GM12878 (cell line): ENCODE results near the gene PALD1. TPM values are rescaled to one million over a fixed set of nuclear protein-coding genes. Genes with fewer than 3 reads are reported as not detected.

Experiments used
- ATAC-seq: fragments of 200-7000 bp; cut with Tn5 transposase; 3 replicates; pipeline ENCODE4 v1.9.1; 2020; ENCODE audit warnings: mild to moderate bottlenecking, moderate library complexity
- BruUV-seq: library from RNA; stranded (reverse); fragments of 400-500 nt; replicated peaks from 2 replicates; lab custom pipeline; 2021; lab: Mats Ljungman, UMichigan
- CTCF ChIA-PET: fragments of 300-600 bp; sonication (Branson Sonifier 250); formaldehyde crosslinking; extraction: SDS; loops from one replicate; lab custom pipeline; 2021; ENCODE audit warnings: inconsistent platforms; lab: Yijun Ruan, JAX
- POLR2A ChIA-PET: fragments of 350-600 bp; formaldehyde crosslinking; extraction: SDS; loops from one replicate; lab custom pipeline; 2021; ENCODE audit warnings: inconsistent platforms; lab: Charles Lee
- RAD21 ChIA-PET: fragments of 300-600 bp; sonication (Branson Sonifier 250); formaldehyde crosslinking; loops from one replicate; lab custom pipeline; 2023; ENCODE audit warnings: antibody characterized with exemption; ENCODE audit not compliant: unreplicated experiment; lab: Charles Lee
- SMC1A ChIA-PET: fragments of 300-600 bp; sonication (Branson Sonifier 250); formaldehyde crosslinking; loops from one replicate; lab custom pipeline; 2023; ENCODE audit not compliant: unreplicated experiment, uncharacterized antibody; lab: Charles Lee
- DNase-seq: peaks from one replicate; pipeline ENCODE4 v3.0.0-alpha.2; 2011; ENCODE audit warnings: low read depth, low spot score
- FAIRE-seq: peaks from 3 replicates; lab custom pipeline; 2011; peaks lifted over from hg19 to GRCh38; lab: Jason Lieb, UNC
- H2AFZ ChIP-seq: 2 replicates; pipeline ENCODE4 v1.6.0; 2011; ENCODE audit warnings: low read depth, low read length, control low read depth; ENCODE audit not compliant: control insufficient read depth
- H3K27ac ChIP-seq: 2 replicates; pipeline ENCODE4 v1.5.1; 2011; ENCODE audit warnings: control low read depth; ENCODE audit not compliant: control insufficient read depth, insufficient read depth
- H3K27me3 ChIP-seq, 2 experiments: replicated peaks in 1 of 2; 2 replicates each; pipeline versions ENCODE4 v1.6.0 to v1.6.1; 2011; ENCODE audit warnings: low read length in 1 of 2; ENCODE audit not compliant: control insufficient read depth in 2 of 2, insufficient read depth in 2 of 2
- H3K36me3 ChIP-seq, 2 experiments: 2 replicates each; pipeline ENCODE4 v1.5.1; 2011; ENCODE audit warnings: low read length in 1 of 2; ENCODE audit not compliant: control insufficient read depth in 2 of 2, insufficient read depth in 2 of 2
- H3K4me1 ChIP-seq: 2 replicates; pipeline ENCODE4 v1.6.1; 2011; ENCODE audit warnings: mild to moderate bottlenecking, low read length, moderate library complexity, mixed read lengths; ENCODE audit not compliant: control insufficient read depth, insufficient read depth
- H3K4me2 ChIP-seq: 2 replicates; pipeline ENCODE4 v1.6.0; 2011; ENCODE audit warnings: control low read depth; ENCODE audit not compliant: control insufficient read depth, insufficient read depth
- H3K4me3 ChIP-seq: fragments of 200-600 bp; sonication (generic); 2 replicates; pipeline ENCODE4 v1.5.1; 2016
- H3K79me2 ChIP-seq: 2 replicates; pipeline ENCODE4 v1.6.0; 2011; ENCODE audit warnings: low read length; ENCODE audit not compliant: control insufficient read depth, insufficient read depth
- H3K9ac ChIP-seq: 2 replicates; pipeline ENCODE4 v1.8.0; 2011; ENCODE audit warnings: low read length, control low read depth, mixed read lengths; ENCODE audit not compliant: control insufficient read depth, insufficient read depth
- H3K9me3 ChIP-seq: replicated peaks from 3 replicates; pipeline ENCODE4 v1.5.1; 2011; ENCODE audit warnings: mild to moderate bottlenecking, low read length; ENCODE audit not compliant: control insufficient read depth, insufficient read depth
- H4K20me1 ChIP-seq: 2 replicates; pipeline ENCODE4 v1.6.0; 2011; ENCODE audit not compliant: control insufficient read depth, insufficient read depth
- BHLHE40 ChIP-seq, 2 experiments: fragments of 450-650 bp in 1 of 2; IDR thresholded peaks; 2 replicates each; pipeline ENCODE4 v1.6.1; 2011 to 2017; ENCODE audit warnings: low read depth in 2 of 2, borderline replicate concordance in 1 of 2, improper control_type of control experiment in 1 of 2, low read length in 1 of 2, mild to moderate bottlenecking in 1 of 2
- CREB1 ChIP-seq: IDR thresholded peaks from 2 replicates; pipeline ENCODE4 v1.6.1; 2012; ENCODE audit warnings: low read depth, mild to moderate bottlenecking, inconsistent platforms
- EED ChIP-seq: sonication (generic); IDR thresholded peaks from 2 replicates; pipeline ENCODE4 v1.6.1; 2016; ENCODE audit warnings: antibody characterized with exemption, low read depth
- ETV6 ChIP-seq, 2 experiments: fragments of 450-650 bp in 1 of 2; IDR thresholded peaks in 1 of 2; conservative IDR thresholded peaks in 1 of 2; 2 replicates each; pipeline ENCODE4 v1.6.1; 2014; ENCODE audit warnings: antibody characterized with exemption in 1 of 2, borderline replicate concordance in 1 of 2, low read depth in 1 of 2, mild to moderate bottlenecking in 1 of 2, moderate library complexity in 1 of 2
- FOS ChIP-seq: IDR thresholded peaks from 3 replicates; pipeline ENCODE4 v1.6.1; 2011; ENCODE audit warnings: borderline replicate concordance; ENCODE audit not compliant: insufficient read length; ENCODE audit errors: extremely low read depth
- GATAD2B ChIP-seq: fragments of 450-650 bp; conservative IDR thresholded peaks from 2 replicates; pipeline ENCODE4 v1.6.1; 2017; ENCODE audit warnings: low read depth, mild to moderate bottlenecking, moderate library complexity
- IKZF1 ChIP-seq: fragments of 450-650 bp; conservative IDR thresholded peaks from 2 replicates; pipeline ENCODE4 v1.6.1; 2017; ENCODE audit warnings: antibody characterized with exemption, mild to moderate bottlenecking
- IKZF2 ChIP-seq, 2 experiments: fragments of 450-650 bp; IDR thresholded peaks; 2 replicates each; pipeline ENCODE4 v1.6.1; 2017; ENCODE audit warnings: mild to moderate bottlenecking in 2 of 2, moderate library complexity in 2 of 2
- IRF4 ChIP-seq: IDR thresholded peaks from 2 replicates; pipeline ENCODE4 v1.6.1; 2011; ENCODE audit warnings: low read depth, low read length
- MTA2 ChIP-seq: fragments of 450-650 bp; IDR thresholded peaks from 2 replicates; pipeline ENCODE4 v1.6.1; 2016; ENCODE audit warnings: low read depth, mild to moderate bottlenecking, moderate library complexity
- RFX5 ChIP-seq: IDR thresholded peaks from 2 replicates; pipeline ENCODE4 v1.6.1; 2011; ENCODE audit warnings: low read depth, low read length, improper control_type of control experiment
- RUNX3 ChIP-seq: IDR thresholded peaks from 2 replicates; pipeline ENCODE4 v1.6.1; 2012; ENCODE audit warnings: low read length, inconsistent platforms
- SPI1 ChIP-seq: IDR thresholded peaks from 2 replicates; pipeline ENCODE4 v1.6.1; 2011; ENCODE audit warnings: low read depth, mild to moderate bottlenecking, low read length, moderate library complexity, borderline replicate concordance; ENCODE audit not compliant: insufficient read depth
- TARDBP ChIP-seq: IDR thresholded peaks from 2 replicates; pipeline ENCODE4 v1.6.1; 2016; ENCODE audit warnings: borderline replicate concordance
- WGBS: methylation state at CpG from one replicate; pipeline ENCODE4 v1.1.6; 2016; ENCODE audit warnings: low lambda C conversion rate; ENCODE audit not compliant: insufficient replicate concordance, insufficient coverage; ENCODE audit errors: missing lambda C conversion rate; 5-methylcytosine and 5-hydroxymethylcytosine counted together
- in situ Hi-C: fragments of 300-500 bp; cut with MboI; formaldehyde crosslinking; loops from 9 replicates; pipeline ENCODE4 v1.14.3; 2018; ENCODE audit warnings: mixed read lengths
- intact Hi-C: fragments of 100-400 bp; cut with micrococcal nuclease; formaldehyde crosslinking; loops from one replicate; pipeline ENCODE4 v1.14.2; 2022; ENCODE audit not compliant: unreplicated experiment
- polyA plus RNA-seq, 11 experiments: library from polyadenylated mRNA; depleted of rRNA in 4 of 11; unstranded in 6 of 11; stranded (reverse) in 5 of 11; fragments of >200 nt; fragmentation: Nextera tagmentation in 4 of 11; fragmentation: Illumina TruSeq in 1 of 11; extraction: Ambion mirVana in 4 of 11; extraction: Trizol in 1 of 11; gene quantifications; 1 replicate in 1 of 11; 2 replicates in 10 of 11; pipeline versions ENCODE4 v1.2.1 to v1.2.3, GENCODE V29; 2011 to 2016; ENCODE audit warnings: inconsistent platforms in 2 of 11, missing spikeins in 2 of 11, low read depth in 1 of 11
- total RNA-seq, 4 experiments: library from RNA; depleted of rRNA in 3 of 4; stranded (reverse); fragments of >200 nt in 3 of 4; fragmentation: Illumina TruSeq in 1 of 4; extraction: Trizol in 1 of 4; gene quantifications; 2 replicates each; pipeline versions ENCODE4 v1.2.1 to v1.2.3, GENCODE V29; 2013 to 2021
- TF ChIP-seq, protein P1 (sequence below): fragments of 450-650 bp; IDR thresholded peaks from 2 replicates; pipeline ENCODE4 v1.6.1; 2017; ENCODE audit warnings: mild to moderate bottlenecking, moderate library complexity
- TF ChIP-seq, protein P2 (sequence below): IDR thresholded peaks from 2 replicates; pipeline ENCODE4 v1.6.1; 2012; ENCODE audit warnings: low read depth, low read length, improper control_type of control experiment

PALD1 gene
- total and polyA plus RNA-seq, 10 of the 15 experiments (the other 5 are each of a cell fraction or from before 2014, with no cell fraction given) = 0.43 to 20.9 (median 9.0) TPM

- TF ChIP-seq, protein P1, sequence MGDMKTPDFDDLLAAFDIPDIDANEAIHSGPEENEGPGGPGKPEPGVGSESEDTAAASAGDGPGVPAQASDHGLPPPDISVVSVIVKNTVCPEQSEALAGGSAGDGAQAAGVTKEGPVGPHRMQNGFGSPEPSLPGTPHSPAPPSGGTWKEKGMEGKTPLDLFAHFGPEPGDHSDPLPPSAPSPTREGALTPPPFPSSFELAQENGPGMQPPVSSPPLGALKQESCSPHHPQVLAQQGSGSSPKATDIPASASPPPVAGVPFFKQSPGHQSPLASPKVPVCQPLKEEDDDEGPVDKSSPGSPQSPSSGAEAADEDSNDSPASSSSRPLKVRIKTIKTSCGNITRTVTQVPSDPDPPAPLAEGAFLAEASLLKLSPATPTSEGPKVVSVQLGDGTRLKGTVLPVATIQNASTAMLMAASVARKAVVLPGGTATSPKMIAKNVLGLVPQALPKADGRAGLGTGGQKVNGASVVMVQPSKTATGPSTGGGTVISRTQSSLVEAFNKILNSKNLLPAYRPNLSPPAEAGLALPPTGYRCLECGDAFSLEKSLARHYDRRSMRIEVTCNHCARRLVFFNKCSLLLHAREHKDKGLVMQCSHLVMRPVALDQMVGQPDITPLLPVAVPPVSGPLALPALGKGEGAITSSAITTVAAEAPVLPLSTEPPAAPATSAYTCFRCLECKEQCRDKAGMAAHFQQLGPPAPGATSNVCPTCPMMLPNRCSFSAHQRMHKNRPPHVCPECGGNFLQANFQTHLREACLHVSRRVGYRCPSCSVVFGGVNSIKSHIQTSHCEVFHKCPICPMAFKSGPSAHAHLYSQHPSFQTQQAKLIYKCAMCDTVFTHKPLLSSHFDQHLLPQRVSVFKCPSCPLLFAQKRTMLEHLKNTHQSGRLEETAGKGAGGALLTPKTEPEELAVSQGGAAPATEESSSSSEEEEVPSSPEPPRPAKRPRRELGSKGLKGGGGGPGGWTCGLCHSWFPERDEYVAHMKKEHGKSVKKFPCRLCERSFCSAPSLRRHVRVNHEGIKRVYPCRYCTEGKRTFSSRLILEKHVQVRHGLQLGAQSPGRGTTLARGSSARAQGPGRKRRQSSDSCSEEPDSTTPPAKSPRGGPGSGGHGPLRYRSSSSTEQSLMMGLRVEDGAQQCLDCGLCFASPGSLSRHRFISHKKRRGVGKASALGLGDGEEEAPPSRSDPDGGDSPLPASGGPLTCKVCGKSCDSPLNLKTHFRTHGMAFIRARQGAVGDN = peak; percentile 66; the same call in 1 of the 2 replicates
- TF ChIP-seq RUNX3 = peak; percentile 67; the same call in 1 of the 2 replicates
- 0 out of 2 replicates have a peak, but pooled peaks have one; percentile 2 for TF ChIP-seq IRF4
- TF ChIP-seq SPI1 = 0 out of 2 replicates have a peak, but pooled peaks have one; percentile 56
- TF ChIP-seq, protein P2, sequence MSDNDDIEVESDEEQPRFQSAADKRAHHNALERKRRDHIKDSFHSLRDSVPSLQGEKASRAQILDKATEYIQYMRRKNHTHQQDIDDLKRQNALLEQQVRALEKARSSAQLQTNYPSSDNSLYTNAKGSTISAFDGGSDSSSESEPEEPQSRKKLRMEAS = peak; percentile 46; the same call in 1 of the 2 replicates
- TF ChIP-seq FOS = no peak
- 0 out of 2 replicates have a peak, but pooled peaks have one; percentile 14 for TF ChIP-seq GATAD2B
- TF ChIP-seq TARDBP = no peak
- TF ChIP-seq IKZF1 = peak; percentile 50; the same call in 1 of the 2 replicates
- 0 out of 2 replicates have a peak, but pooled peaks have one; percentile 26 for TF ChIP-seq MTA2
- TF ChIP-seq RFX5 = no peak
- peak; percentile 58 to 66; a peak in 2 of 4 replicates for TF ChIP-seq IKZF2 (IDR thresholded peaks at IDR 0.05)
- TF ChIP-seq ETV6 (conservative IDR thresholded peaks at IDR 0.05 in 1 of 2, IDR thresholded peaks at IDR 0.05 in 1 of 2; ENCODE audit: borderline replicate concordance in 1 of 2, low read depth in 1 of 2) = 0 out of 4 replicates have a peak, but pooled peaks of 1 of the 2 experiments have one; percentile 15
- TF ChIP-seq BHLHE40 (IDR thresholded peaks at IDR 0.05; ENCODE audit: borderline replicate concordance in 1 of 2, low read depth in 2 of 2, low read length in 1 of 2) = peak; percentile 81 to 85
- peak; percentile 68; the same call in 1 of the 2 replicates for TF ChIP-seq EED
- TF ChIP-seq CREB1 = peak; percentile 26; the same call in 1 of the 2 replicates
- DNase-seq (no peak), FAIRE-seq (peak; percentile 23), ATAC-seq (peak; percentile 59)
- ChIA-PET POLR2A (interaction anchor here (1.4 to 4.5 kb wide), 4 partner anchors 16 to 91 kb away, joined by 4 to 38 read pairs (median 4); partner anchors contain the start of genes EIF4EBP2 and PALD1), SMC1A (interaction anchor here (0.6 to 2.7 kb wide), 12 partner anchors 9 to 327 kb away, joined by 3 to 24 read pairs (median 6); partner anchors contain the start of gene PALD1), CTCF (interaction anchor here (0.7 to 2.6 kb wide), 9 partner anchors 9 to 130 kb away, joined by 3 to 8 read pairs (median 3); partner anchors contain the start of gene EIF4EBP2), RAD21 (interaction anchor here (0.8 to 3.1 kb wide), 8 partner anchors 12 to 348 kb away, joined by 3 to 27 read pairs (median 5); partner anchors contain the start of genes PALD1 and TYSND1)
- Histone ChIP-seq H3K36me3 (no peaks in the 10 kb centered on the region; a peak in 1 of 4 replicates), H3K4me2 (peak overlapping the region; percentile 83), H3K9ac (peak overlapping the region; percentile 58), H3K79me2 (peaks cover 22% of the 10 kb centered on the region), H2AFZ (peak overlapping the region; percentile 72), H3K9me3 (no peaks in the 10 kb centered on the region), H4K20me1 (no peaks in the 10 kb centered on the region), H3K4me3 (peak overlapping the region; percentile 22; the same call in 1 of the 2 replicates), H3K27me3 (no peaks in the 10 kb centered on the region), H3K4me1 (peaks cover 57% of the 10 kb centered on the region), H3K27ac (peak overlapping the region; percentile 89)
- intact Hi-C loops (loop anchor here (2.0 kb wide), 1 partner anchor 16 kb away; the partner anchor contains the start of gene PALD1), in situ Hi-C loops (no loop called here)
- no TSS peak for BruUV-seq
- WGBS = 4% methylated on average over 13 of the region's 13 CpGs
Observed at GRCh38 chr10:70494966-70495365, 16.4 kb downstream of the PALD1 start.
